HL-60 (cell line): Measurements from ENCODE around the gene TTC8.

ENCODE experiments used
- DNase-seq, 2 experiments: peaks; one replicate each; pipeline ENCODE4 v3.0.0-alpha.2; 2010 to 2020; ENCODE audit warnings: low read depth in 1 of 2, low spot score in 1 of 2
- H3K27ac ChIP-seq: fragments of 250-450 bp; sonication (Bioruptor Pico); replicated peaks from 2 replicates; pipeline ENCODE4 v1.5.1; 2020; ENCODE audit warnings: mild to moderate bottlenecking, moderate library complexity
- H3K27me3 ChIP-seq: fragments of 250-450 bp; sonication (Bioruptor Pico); 2 replicates; pipeline ENCODE4 v1.5.1; 2021; ENCODE audit warnings: mild to moderate bottlenecking, moderate library complexity; ENCODE audit not compliant: insufficient read depth, poor library complexity, severe bottlenecking
- H3K4me3 ChIP-seq: replicated peaks from 2 replicates; pipeline ENCODE4 v1.5.1; 2011; ENCODE audit warnings: mild to moderate bottlenecking, control low read depth, low read length; ENCODE audit not compliant: insufficient read depth
- CTCF ChIP-seq: IDR thresholded peaks from one replicate; pipeline ENCODE4 v1.5.1; 2011; ENCODE audit warnings: low read length, control low read depth, inconsistent platforms; ENCODE audit not compliant: insufficient read depth
- GABPA ChIP-seq: IDR thresholded peaks from 2 replicates; pipeline ENCODE4 v1.6.1; 2012; ENCODE audit warnings: low read depth
- POLR2AphosphoS5 ChIP-seq: IDR thresholded peaks from 2 replicates; pipeline ENCODE4 v1.6.1; 2012; ENCODE audit warnings: low read depth
- REST ChIP-seq: IDR thresholded peaks from 2 replicates; pipeline ENCODE4 v1.6.1; 2012; ENCODE audit warnings: low read depth; ENCODE audit not compliant: insufficient replicate concordance
- SPI1 ChIP-seq: IDR thresholded peaks from 2 replicates; pipeline ENCODE4 v1.6.1; 2012; ENCODE audit warnings: low read depth, mild to moderate bottlenecking, borderline replicate concordance
- long read RNA-seq: library from polyadenylated mRNA; unstranded; transcript quantifications from one replicate; pipeline ENCODE4 v2.0.0, GENCODE V29; 2020

Gene TTC8
- long read RNA-seq, full-length matches to known transcripts, result 102 of 115 reads
- long read RNA-seq, partial matches to known transcripts, result 2 of 115 reads
- long read RNA-seq, other reads (novel, unspliced or antisense), result 11 of 115 reads

GRCh38 chr14:88824314-88825077 is at the start of gene TTC8:
Gene TTC8 (plus strand): TSS chr14:88824651. CDS start chr14:88824708, 57 bp downstream.
- no peak; the same call in 1 of the 2 replicates for TF ChIP-seq SPI1
- TF ChIP-seq REST, result no peak
- TF ChIP-seq CTCF, result no peak
- no peak for TF ChIP-seq GABPA
- peak; percentile 69; the same call in 1 of the 2 replicates for TF ChIP-seq POLR2AphosphoS5
- Histone ChIP-seq H3K27me3 (no peaks in the 10 kb centered on the region), H3K27ac (peak within 1 kb of the TSS; percentile 94), H3K4me3 (peak within 1 kb of the TSS; percentile 89)
- peak; percentile 80 to 89 for DNase-seq

DNA sequence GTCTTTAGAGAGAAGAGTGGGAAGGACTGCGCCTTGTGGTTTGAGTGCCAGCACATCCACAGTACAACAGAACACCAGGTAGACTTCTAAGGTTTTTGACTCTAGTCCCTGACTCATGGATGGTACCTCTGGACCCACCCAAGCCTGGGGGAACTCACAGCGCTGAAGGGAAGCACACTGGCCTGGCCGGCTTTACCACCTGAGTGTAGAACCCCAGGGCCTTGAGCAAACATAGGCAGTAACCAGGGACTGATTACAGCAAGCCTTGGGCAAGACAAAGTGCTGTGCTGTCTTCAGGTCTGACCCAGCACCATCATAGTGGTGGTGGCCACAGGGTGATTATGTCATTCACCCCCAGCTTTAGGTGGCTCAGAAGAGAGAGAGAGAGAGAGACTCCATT is 48.9 kb upstream of the TTC8 start:
- TF ChIP-seq POLR2AphosphoS5 (no peak), SPI1 (no peak), REST (no peak), GABPA (no peak), CTCF (no peak)
- no peak for DNase-seq
- Histone ChIP-seq H3K27ac (no peak overlapping the region), H3K4me3 (no peak overlapping the region), H3K27me3 (no peaks in the 10 kb centered on the region)

- TF ChIP-seq GABPA (no peak), SPI1 (no peak), POLR2AphosphoS5 (no peak), CTCF (no peak), REST (no peak)
These were observed 38.5 kb upstream of the TTC8 start for GRCh38 chr14:88785911-88786310.

More at GRCh38 chr14:88785911-88786310, 38.5 kb upstream of the TTC8 start:
- Histone ChIP-seq H3K4me3 (no peak overlapping the region), H3K27ac (no peak overlapping the region), H3K27me3 (peaks cover 6% of the 10 kb centered on the region)
- no peak for DNase-seq
